Kidney capillary endothelial cell (primary cell): ENCODE measurements around the gene PPIP5K2.
A peak's percentile ranks its signal among the peaks of the same experiment; 100 is the strongest.
"Not testable (repeated sequence)": the region's sequence is repeated elsewhere in the genome, so short reads cannot be mapped to it uniquely, and the experiment has no call there.

ENCODE experiments used
- DNase-seq: peaks from one replicate; pipeline ENCODE4 v3.0.0-alpha.2; 2018; ENCODE audit warnings: low spot score

The PPIP5K2 gene

DNA sequence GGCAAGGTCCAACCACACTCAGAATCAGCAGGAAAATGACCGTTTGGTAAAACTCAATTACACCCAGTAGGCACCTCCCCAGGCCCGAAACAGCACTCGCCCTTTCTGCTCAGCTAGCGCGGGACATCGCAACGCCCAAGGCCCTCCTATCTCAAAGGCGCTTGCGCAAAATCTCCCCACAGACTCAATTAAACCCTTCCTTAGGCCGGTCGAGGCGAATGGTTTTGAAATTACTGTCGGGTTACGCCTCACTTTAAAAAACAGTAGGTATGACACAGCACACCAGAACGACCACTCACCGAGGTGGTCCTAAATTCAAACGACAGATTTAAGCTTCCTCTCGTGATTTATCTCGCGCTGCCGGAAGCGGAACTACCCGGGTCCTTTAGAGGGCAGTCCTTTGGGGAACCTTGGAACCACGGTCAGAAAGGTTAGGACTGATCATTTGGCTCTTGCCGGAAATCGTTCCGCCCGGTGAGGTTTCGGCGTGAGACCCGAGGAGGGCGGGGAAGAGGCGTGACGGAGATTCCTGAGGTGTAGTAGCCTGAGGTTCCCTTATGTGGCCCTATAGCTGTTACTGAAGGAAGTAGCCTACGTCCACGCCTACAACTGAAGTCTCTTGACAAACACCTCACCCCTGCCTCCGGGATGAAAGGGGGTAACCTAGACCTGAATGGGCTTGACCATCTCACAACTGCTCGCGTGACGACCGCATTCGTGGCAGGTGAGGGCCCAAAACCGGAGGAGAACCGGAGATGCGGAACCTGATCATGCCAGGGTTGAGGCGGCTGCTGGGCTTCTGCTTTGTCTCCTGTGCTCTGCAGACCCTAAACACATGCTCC, at the start of gene PPIP5K2, which contains the start of gene GIN1:
Gene PPIP5K2, plus strand, starts transcription at position 537 of the 842 bp plus-strand sequence. CDS start 9,289 bp downstream, outside the sequence.
Gene GIN1, minus strand, starts transcription at position 374 of the 842 bp plus-strand sequence. CDS start 11,431 bp downstream, outside the sequence.
- peak; percentile 99 for DNase-seq

DNA sequence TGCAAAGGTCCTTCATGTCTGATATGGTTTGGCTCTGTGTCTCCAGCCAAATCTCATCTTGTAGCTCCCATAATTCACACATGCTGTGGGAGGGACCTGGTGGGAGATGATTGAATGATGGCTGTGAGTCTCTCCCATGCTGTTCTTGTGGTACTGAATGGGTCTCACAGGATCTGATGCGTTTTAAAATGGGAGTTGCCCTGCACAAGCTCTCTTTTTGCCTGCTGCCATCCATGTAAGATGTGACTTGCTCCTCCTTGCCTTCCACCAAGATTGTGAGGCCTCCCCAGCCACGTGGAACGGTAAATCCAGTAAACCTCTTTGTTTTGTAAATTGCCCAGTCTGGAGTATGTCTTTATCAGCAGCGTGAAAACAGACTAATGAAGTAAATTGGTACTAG, 46.6 kb upstream of the PPIP5K2 start:
- not testable (repeated sequence) for DNase-seq

GRCh38 chr5:103075442-103075841, 44.7 kb upstream of the PPIP5K2 start:
- DNase-seq = no peak

DNA sequence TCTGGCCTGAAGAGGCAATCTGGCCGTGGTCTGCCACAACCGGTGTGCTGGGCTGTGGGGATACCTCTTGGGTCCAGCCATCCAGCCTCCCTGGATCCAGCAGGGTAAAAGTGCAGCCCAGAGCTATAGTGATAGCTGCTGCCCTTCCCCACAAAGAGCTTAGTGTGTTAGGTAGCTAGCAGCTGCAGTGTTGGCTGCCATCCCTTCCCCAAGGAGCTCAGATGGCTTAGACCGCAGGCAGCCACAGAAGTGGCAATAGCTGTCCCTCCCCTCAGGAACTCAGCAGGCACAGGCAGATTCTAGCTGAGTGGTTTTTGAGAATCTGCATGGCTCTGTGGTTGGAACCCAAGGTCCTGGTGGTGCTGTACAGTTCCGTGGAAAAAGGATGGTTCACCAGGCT, 40.3 kb upstream of the PPIP5K2 start:
- DNase-seq = no peak

- DNase-seq = no peak
Measured at GRCh38 chr5:103086547-103086946, 33.6 kb upstream of the PPIP5K2 start.

DNA sequence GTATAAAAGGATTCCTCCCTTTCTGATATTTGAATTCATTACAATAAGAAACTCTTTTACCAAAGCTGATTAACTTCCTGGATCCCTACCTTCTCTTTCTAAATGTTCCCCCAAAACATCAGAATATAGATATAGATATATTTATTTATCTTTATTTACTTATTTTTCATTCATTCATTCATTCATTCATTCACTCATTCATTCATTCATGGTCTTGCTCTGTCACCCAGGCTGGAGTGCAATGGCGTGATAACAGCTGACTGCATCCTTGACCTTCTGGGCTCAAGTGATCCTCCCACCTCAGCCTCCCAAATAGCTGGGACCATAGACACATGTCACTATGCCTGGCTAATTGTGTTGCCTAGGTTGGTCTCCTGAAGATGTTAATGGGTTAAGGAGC, 30.8 kb upstream of the PPIP5K2 start:
- no peak for DNase-seq

- no peak for DNase-seq
Measured at GRCh38 chr5:103090791-103091190, 29.3 kb upstream of the PPIP5K2 start.

DNA sequence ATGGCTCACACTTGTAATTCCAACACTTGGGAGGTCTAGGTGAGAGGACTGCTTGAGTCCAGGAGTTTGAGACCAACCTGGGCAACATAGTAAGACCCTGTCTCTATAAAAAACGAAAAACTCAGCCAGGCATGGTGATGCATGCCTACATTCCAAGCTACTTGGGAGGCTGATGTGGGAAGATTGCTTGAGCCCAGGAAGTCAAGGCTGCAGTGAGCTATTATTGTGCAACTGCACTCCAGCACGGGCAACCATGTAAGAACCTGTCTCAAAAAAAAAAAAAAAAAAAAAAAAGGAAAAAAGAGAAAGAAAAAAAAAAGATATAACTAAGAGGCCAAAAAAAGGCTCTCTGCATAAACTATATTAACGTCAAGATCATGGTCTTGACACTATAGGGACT, 27.4 kb upstream of the PPIP5K2 start:
- no peak for DNase-seq

DNA sequence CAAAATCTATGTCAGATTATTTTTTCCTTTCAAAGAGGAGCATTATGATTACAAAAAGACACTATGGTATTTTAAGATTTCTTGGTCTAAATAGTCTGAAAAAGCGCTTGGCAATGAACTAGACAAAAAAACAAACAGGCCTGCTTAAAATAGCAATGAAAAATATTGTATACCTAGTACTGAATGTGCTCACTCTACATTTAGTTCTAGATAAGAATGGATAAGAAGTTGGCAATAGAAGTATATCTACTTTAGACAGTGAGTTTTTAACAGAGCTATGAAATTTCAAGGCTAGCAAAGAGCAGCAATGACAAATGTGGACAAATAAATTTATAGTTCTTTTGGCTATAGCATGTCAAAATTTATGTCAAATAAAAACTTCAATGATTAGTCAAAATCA, 26.4 kb upstream of the PPIP5K2 start:
- DNase-seq = no peak

DNA sequence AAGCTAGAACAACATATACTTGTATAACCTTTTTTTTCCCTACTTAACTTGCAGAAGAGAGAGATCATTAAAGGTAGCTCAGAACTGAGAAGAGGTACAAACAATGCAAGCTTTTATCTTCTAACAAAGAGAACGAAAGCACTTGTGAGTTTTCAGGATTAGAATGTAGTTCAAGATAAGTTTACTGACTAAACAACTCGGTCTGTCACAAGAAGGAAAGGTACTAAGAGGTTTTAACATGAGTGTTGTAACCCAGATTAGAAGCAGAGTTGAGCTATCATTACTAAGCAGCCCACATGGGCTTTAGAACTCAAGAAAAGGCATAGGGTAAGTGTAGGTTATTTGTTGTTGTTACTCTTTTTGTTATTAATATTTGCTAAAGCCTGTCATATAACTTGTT, 25.4 kb upstream of the PPIP5K2 start:
- DNase-seq = no peak

DNA sequence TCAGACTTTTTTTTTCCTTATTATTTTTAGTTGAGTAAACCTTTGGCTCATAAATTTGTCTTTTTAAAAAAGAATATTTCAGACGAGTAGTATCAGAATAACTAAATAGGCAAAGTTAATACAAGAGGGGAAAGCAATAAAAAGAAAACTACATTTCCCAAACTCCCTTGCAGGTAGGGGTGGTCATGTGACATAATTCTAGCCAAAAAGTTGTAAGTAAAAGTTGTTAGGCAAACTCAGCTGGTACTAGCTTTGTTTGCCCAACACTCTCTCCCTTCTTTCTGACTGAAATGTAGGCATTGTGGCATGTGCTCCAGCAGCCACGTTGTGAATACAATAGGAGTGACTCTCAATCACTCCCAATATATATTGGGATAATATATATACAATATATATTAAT, 21.1 kb upstream of the PPIP5K2 start:
- no peak for DNase-seq

- DNase-seq = no peak
Measured at GRCh38 chr5:103101079-103101750, 18.9 kb upstream of the PPIP5K2 start.

DNA sequence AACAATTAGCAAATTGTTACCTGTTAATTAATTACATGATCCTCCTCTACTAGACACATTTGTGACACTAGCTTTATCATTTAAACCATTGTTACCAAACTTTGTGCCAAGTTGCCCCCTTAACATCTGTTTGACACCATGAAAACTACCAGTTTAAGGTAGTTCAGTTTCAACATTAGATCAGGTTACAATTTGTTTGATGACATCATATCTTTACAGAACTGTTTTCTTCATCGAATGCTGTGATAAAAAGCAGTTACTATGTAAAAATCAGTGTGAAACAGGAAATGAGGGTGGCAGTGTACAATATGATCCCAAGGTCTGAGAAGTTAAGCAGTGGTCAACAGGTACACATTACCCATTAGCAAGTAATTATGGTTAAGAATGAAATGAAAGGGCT, 17.9 kb upstream of the PPIP5K2 start:
- no peak for DNase-seq

- DNase-seq = no peak
Measured at GRCh38 chr5:103108086-103108485, 12.0 kb upstream of the PPIP5K2 start.

GRCh38 chr5:103109277-103109676, 10.8 kb upstream of the PPIP5K2 start:
- no peak for DNase-seq

- no peak for DNase-seq
Measured at GRCh38 chr5:103110403-103110802, 9.7 kb upstream of the PPIP5K2 start.

GRCh38 chr5:103111468-103111867, 8.6 kb upstream of the PPIP5K2 start:
- DNase-seq = no peak

GRCh38 chr5:103112910-103113309, 7.2 kb upstream of the PPIP5K2 start:
- no peak for DNase-seq

DNA sequence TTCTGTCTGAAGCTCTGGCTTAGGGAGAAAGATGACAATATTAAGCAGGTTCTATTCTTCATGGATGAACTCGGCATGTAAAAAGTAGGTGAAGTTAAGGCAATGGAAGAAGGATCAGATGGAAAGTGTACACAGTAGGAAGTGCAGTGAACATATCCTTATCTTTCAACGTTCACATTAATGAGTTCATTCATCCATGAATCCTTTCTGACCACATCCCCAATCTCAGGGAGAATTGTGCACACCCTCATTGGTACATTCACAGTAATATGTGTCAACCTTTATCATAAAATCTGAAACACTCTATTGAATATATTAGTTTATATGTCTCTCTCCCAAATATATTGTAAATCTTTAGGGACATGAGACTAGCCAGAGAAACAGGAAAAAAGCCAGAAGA, 5.7 kb upstream of the PPIP5K2 start:
- no peak for DNase-seq

- no peak for DNase-seq
Measured at GRCh38 chr5:103117471-103117991, 2.6 kb upstream of the PPIP5K2 start.

DNA sequence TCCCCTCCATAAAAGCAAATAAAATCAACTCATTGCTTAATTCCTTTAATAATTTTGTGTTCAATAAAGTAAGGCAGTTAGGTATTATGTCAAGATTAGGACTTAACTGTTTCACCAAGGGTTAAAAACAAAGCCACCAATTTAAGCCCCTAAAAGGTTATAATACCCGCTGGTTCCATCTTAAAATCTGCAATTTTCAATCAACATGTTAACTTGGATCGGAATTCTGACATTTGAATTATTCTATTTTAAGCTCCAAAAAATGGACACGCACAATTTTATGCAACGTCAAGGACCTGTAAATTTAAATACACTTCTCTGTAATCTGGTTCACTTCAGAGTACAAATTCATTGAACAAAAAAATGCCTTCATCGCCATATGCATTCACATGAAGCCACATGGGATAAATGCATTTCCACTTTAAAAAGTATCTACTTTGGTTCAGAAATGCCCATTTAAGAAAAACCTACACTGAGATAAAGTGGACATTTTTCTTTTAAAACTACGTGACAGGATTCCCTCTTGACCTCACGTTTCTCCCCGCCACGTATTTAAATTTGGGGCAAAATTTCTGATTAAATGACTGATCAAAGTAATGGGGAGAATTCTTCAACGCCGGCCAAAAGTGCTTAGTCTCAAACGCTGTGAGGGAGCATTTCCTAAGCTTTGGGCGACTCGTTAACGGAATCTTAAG, 884 bp upstream of the PPIP5K2 start:
- DNase-seq = peak; percentile 24

DNA sequence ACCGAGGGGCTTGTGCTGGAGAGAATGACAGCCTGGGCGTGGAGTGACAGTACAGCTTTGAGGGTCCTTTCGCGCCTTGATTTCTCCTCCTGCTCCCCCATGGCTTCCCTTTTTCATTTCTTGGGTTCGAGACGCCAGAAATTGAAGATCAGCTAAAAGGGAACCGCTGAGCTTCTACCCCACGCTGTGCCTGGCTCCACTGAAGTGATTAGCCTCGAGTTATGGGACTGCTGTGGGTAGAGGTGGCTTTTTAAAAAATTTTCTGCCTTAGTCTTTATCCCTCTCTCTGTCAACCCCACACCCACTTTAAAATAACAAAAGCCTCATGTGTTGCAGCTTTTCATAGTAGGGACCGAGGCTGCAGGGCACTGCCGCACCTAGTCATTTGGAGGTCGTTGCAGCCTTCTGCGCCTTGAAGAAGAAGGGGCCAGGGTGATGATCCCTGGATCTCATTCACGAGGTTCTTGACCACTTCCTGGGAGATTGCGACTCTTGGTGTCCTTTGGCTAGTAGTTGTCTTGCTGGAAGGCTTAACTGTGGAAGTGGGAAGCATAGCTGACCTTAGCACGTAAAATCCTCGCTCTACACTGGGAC, 603 bp downstream of the PPIP5K2 start:
- no peak for DNase-seq
